SK-N-SH (cell line): ENCODE results near the gene FAM222A. TPM values are rescaled to one million over a fixed set of nuclear protein-coding genes. Genes with fewer than 3 reads are reported as not detected.

ENCODE experiments used
- CTCF ChIA-PET: fragments of 300-600, 350-600 bp; formaldehyde crosslinking; extraction: SDS; loops from one replicate; lab custom pipeline; 2021; lab: Yijun Ruan, JAX
- POLR2A ChIA-PET: fragments of 350-600 bp; sonication (Branson Sonifier 250); formaldehyde crosslinking; extraction: SDS; loops from one replicate; lab custom pipeline; 2020; ENCODE audit warnings: antibody characterized with exemption, inconsistent platforms; lab: Yijun Ruan, JAX
- DNase-seq: peaks from one replicate; pipeline ENCODE4 v3.0.0; 2012
- H2AFZ ChIP-seq: fragments of 200-600 bp; sonication (generic); 2 replicates; pipeline ENCODE4 v1.8.1; 2016; ENCODE audit warnings: antibody characterized with exemption, mild to moderate bottlenecking, low read depth
- H3F3A ChIP-seq: fragments of 200-600 bp; sonication (generic); replicated peaks from 2 replicates; pipeline ENCODE3; 2016; ENCODE audit warnings: antibody characterized with exemption, mild to moderate bottlenecking; ENCODE audit not compliant: insufficient read depth
- H3K27ac ChIP-seq, 2 experiments: fragments of 200-500 bp in 1 of 2; fragments of 200-600 bp in 1 of 2; sonication (Bioruptor generic) in 1 of 2; sonication (generic), shearing (Covaris generic) in 1 of 2; 2 replicates each; pipeline versions ENCODE4 v1.5.1 to v1.6.1; 2014 to 2016; ENCODE audit warnings: low read depth in 2 of 2, inconsistent platforms in 1 of 2, low read length in 1 of 2, mild to moderate bottlenecking in 1 of 2, mixed read lengths in 1 of 2
- H3K27me3 ChIP-seq: fragments of 200-600 bp; sonication (generic), shearing (Covaris generic); 2 replicates; pipeline ENCODE4 v1.6.1; 2016; ENCODE audit warnings: mixed run types; ENCODE audit not compliant: insufficient read depth
- H3K36me3 ChIP-seq, 2 experiments: fragments of 200-500 bp in 1 of 2; fragments of 200-600 bp in 1 of 2; sonication (Bioruptor generic) in 1 of 2; sonication (generic) in 1 of 2; replicated peaks in 1 of 2; 2 replicates each; pipeline versions ENCODE3 to v1.5.1; 2014 to 2016; ENCODE audit warnings: low read length in 1 of 2, mild to moderate bottlenecking in 1 of 2; ENCODE audit not compliant: insufficient read depth in 2 of 2, control insufficient read depth in 1 of 2
- H3K4me1 ChIP-seq, 2 experiments: fragments of 200-500 bp in 1 of 2; fragments of 200-600 bp in 1 of 2; sonication (Bioruptor generic) in 1 of 2; sonication (generic), shearing (Covaris generic) in 1 of 2; 2 replicates each; pipeline versions ENCODE4 v1.5.1 to v1.6.1; 2014 to 2016; ENCODE audit warnings: low read depth in 1 of 2, low read length in 1 of 2, mixed run types in 1 of 2; ENCODE audit not compliant: insufficient read depth in 2 of 2, control insufficient read depth in 1 of 2
- H3K4me2 ChIP-seq: fragments of 200-600 bp; sonication (generic), shearing (Covaris generic); 2 replicates; pipeline ENCODE4 v1.6.1; 2017; ENCODE audit warnings: mixed run types
- H3K4me3 ChIP-seq, 2 experiments: fragments of 200-500 bp in 1 of 2; fragments of 200-600 bp in 1 of 2; sonication (Bioruptor generic) in 1 of 2; sonication (generic), shearing (Covaris generic) in 1 of 2; 2 replicates each; pipeline versions ENCODE4 v1.5.1 to v1.8.1; 2014 to 2016; ENCODE audit warnings: low read depth in 2 of 2, inconsistent platforms in 1 of 2, low read length in 1 of 2, mild to moderate bottlenecking in 1 of 2, mixed read lengths in 1 of 2, moderate library complexity in 1 of 2
- H3K79me2 ChIP-seq: fragments of 200-600 bp; sonication (generic); 2 replicates; pipeline ENCODE4 v1.8.1; 2017; ENCODE audit warnings: mild to moderate bottlenecking; ENCODE audit not compliant: insufficient read depth
- H3K9ac ChIP-seq: fragments of 200-600 bp; sonication (generic); 2 replicates; pipeline ENCODE4 v1.6.1; 2017; ENCODE audit warnings: mixed run types
- H3K9me2 ChIP-seq: fragments of 200-600 bp; sonication (generic); 2 replicates; pipeline ENCODE4 v1.6.1; 2017; ENCODE audit warnings: mixed run types
- H3K9me3 ChIP-seq: fragments of 200-600 bp; sonication (generic); 2 replicates; pipeline ENCODE4 v1.6.1; 2017; ENCODE audit warnings: mixed run types, mild to moderate bottlenecking, moderate library complexity
- H4K20me1 ChIP-seq: fragments of 200-600 bp; sonication (generic); 2 replicates; pipeline ENCODE4 v1.6.1; 2017; ENCODE audit warnings: mild to moderate bottlenecking, mixed run types; ENCODE audit not compliant: insufficient read depth
- CHD2 ChIP-seq: fragments of 150-350 bp; IDR thresholded peaks from 2 replicates; pipeline ENCODE4 v1.6.1; 2018; ENCODE audit warnings: low read length; ENCODE audit not compliant: partially characterized antibody
- EP300 ChIP-seq, 2 experiments: IDR thresholded peaks; 2 replicates each; pipeline versions ENCODE4 v1.4.0 to v1.6.1; 2012; ENCODE audit warnings: borderline replicate concordance in 1 of 2, low read depth in 1 of 2, low read length in 1 of 2
- FOSL2 ChIP-seq: IDR thresholded peaks from 2 replicates; pipeline ENCODE4 v1.4.0; 2012; ENCODE audit warnings: low read depth, mild to moderate bottlenecking, moderate library complexity, borderline replicate concordance
- GABPA ChIP-seq: IDR thresholded peaks from 2 replicates; pipeline ENCODE4 v1.4.0; 2012; ENCODE audit warnings: low read depth, mild to moderate bottlenecking
- MXI1 ChIP-seq: IDR thresholded peaks from 2 replicates; pipeline ENCODE4 v1.6.1; 2012; ENCODE audit warnings: mild to moderate bottlenecking, low read depth, low read length, improper control_type of control experiment
- POLR2AphosphoS5 ChIP-seq: IDR thresholded peaks from 2 replicates; pipeline ENCODE4 v1.6.1; 2012; ENCODE audit warnings: low read depth, low read length
- RCOR1 ChIP-seq: fragments of 150-350 bp; IDR thresholded peaks from 2 replicates; pipeline ENCODE4 v1.6.1; 2017; ENCODE audit warnings: antibody characterized with exemption, low read length
- REST ChIP-seq: IDR thresholded peaks from 2 replicates; pipeline ENCODE4 v1.6.1; 2012; ENCODE audit warnings: mild to moderate bottlenecking, low read depth, low read length, moderate library complexity
- SIN3A ChIP-seq: IDR thresholded peaks from 2 replicates; pipeline ENCODE4 v1.6.1; 2012; ENCODE audit warnings: low read depth, mild to moderate bottlenecking, low read length, moderate library complexity, borderline replicate concordance
- TCF12 ChIP-seq: IDR thresholded peaks from 2 replicates; pipeline ENCODE4 v1.4.0; 2012
- WGBS: methylation state at CpG from one replicate; pipeline ENCODE4 v1.1.6; 2017; ENCODE audit warnings: low lambda C conversion rate; 5-methylcytosine and 5-hydroxymethylcytosine counted together
- polyA plus RNA-seq, 3 experiments: library from polyadenylated mRNA; depleted of rRNA; stranded (reverse); fragments of >200 nt; gene quantifications; 2 replicates each; pipeline ENCODE4 v1.2.3, GENCODE V29; 2012
- TF ChIP-seq, protein P1 (sequence below): fragments of 150-350 bp; IDR thresholded peaks from 2 replicates; pipeline ENCODE4 v1.6.1; 2017; ENCODE audit warnings: antibody characterized with exemption, low read length, low read depth, borderline replicate concordance

FAM222A gene
- polyA plus RNA-seq, 1 of the 3 experiments (the other 2 are of a cell fraction) = 1.6 TPM

DNA sequence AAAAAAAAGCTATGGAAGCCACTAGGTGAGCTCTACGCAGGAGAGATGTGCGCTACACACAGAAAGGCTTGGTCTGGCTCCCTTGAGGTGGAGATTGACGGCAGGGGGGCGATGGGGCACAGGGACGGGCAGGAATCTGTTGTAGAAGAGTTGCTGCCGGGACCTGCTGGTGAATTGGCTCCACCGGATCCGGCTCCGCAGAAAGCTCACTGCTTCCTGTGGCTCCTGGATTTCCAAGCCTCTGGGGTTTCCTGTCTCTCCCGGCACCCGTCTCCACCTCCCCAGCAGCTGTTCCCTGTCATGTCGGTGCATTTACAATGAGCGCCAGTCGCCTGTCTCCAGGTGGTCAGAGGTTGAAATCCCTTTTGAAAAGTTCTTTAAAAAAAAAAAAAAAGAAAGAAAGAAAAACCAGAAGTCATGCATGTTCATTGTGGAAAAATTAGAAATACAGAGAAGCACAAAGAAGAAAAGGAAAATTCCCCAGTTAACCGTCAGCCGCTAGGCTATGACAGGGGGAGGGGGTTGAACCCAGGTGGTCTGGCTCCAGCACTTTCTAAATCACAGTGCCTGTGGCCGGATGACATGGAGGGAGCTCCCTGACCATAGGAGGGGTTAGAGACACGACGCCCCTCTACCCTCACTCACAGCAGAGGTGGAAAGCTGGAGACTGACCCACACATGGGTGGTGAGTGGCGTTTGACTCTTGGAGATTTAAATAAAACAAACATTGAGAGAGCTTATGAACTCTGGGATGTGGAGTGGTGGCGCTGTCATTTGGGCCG is 20.8 kb downstream of the FAM222A start:
- no peak overlapping the region for H2AFZ ChIP-seq
- H3K9ac ChIP-seq = no peak overlapping the region
- no peak overlapping the region for H3K4me2 ChIP-seq
- POLR2A ChIA-PET = interaction anchor here (0.6 to 1.6 kb wide), 3 partner anchors 13 to 137 kb away, joined by 3 to 5 read pairs (median 3); no protein-coding TSS in a partner anchor
- no peaks in the 10 kb centered on the region for H3K27me3 ChIP-seq
- H3K79me2 ChIP-seq = no peaks in the 10 kb centered on the region
- no peaks in the 10 kb centered on the region for H3F3A ChIP-seq
- H3K4me1 ChIP-seq = peaks cover 0 to 86% of the 10 kb centered on the region in 2 experiments; a peak in 1 of 4 replicates
- CTCF ChIA-PET = interaction anchor here (0.8 to 1.8 kb wide), 8 partner anchors 9 to 215 kb away, joined by 3 to 8 read pairs (median 4); no protein-coding TSS in a partner anchor
- no peak overlapping the region for H3K4me3 ChIP-seq
- H4K20me1 ChIP-seq = 0 out of 2 replicates have a peak, but pooled peaks cover 5% of the 10 kb centered on the region
- no peaks in the 10 kb centered on the region for H3K9me3 ChIP-seq
- peak overlapping the region in 1 of 2 experiments; percentile 62; a peak in 2 of 4 replicates for H3K27ac ChIP-seq
- DNase-seq = peak; percentile 62
- no peak for TF ChIP-seq RCOR1
- TF ChIP-seq MXI1 = peak; percentile 54; the same call in 1 of the 2 replicates
- peak in 1 of 2 experiments; percentile 34; a peak in 1 of 4 replicates for TF ChIP-seq EP300 (IDR thresholded peaks at IDR 0.05; ENCODE audit: borderline replicate concordance in 1 of 2, low read depth in 1 of 2, low read length in 1 of 2)
- no peak for TF ChIP-seq POLR2AphosphoS5
- TF ChIP-seq GABPA = no peak
- TF ChIP-seq TCF12 = no peak
- no peaks in the 10 kb centered on the region for H3K36me3 ChIP-seq
- 60% methylated on average over 17 of the region's 22 CpGs for WGBS
- no peaks in the 10 kb centered on the region for H3K9me2 ChIP-seq

DNA sequence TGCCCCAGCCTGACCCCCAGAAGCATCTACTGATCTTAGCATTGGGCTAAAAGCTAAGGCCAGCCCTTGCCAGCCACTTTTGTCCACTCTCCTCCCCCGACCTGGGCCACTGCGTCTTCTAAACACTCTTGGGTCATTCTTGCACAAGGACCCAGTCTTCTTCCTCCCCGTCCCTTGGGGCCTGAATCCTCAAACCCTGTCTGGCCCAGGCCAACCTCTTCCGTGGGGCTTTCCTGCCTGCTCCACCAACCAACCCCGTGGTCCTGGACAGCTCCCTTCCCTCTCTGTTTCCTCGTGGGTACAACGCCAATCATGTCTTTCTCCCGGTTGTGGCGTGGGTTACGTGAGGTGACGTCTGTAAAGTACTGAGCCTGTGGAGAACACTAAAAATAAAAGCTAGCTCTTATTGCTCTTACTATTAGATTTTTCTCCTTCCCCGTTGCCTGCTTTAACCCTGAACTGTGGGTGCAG is 21.5 kb downstream of the FAM222A start:
- CTCF ChIA-PET = interaction anchor here (0.8 to 1.8 kb wide), 8 partner anchors 12 to 216 kb away, joined by 3 to 8 read pairs (median 4); no protein-coding TSS in a partner anchor
- DNase-seq = peak; percentile 13
- Histone ChIP-seq H3K4me1 (peaks cover 0 to 86% of the 10 kb centered on the region in 2 experiments; a peak in 1 of 4 replicates), H3K9ac (no peak overlapping the region), H3K9me3 (no peaks in the 10 kb centered on the region), H3K79me2 (no peaks in the 10 kb centered on the region), H3K4me3 (no peak overlapping the region), H3K9me2 (no peaks in the 10 kb centered on the region), H3F3A (no peaks in the 10 kb centered on the region), H3K27me3 (no peaks in the 10 kb centered on the region), H3K36me3 (no peaks in the 10 kb centered on the region), H4K20me1 (0 out of 2 replicates have a peak, but pooled peaks cover 5% of the 10 kb centered on the region), H3K27ac (peak overlapping the region in 1 of 2 experiments; percentile 66; a peak in 2 of 4 replicates), H3K4me2 (no peak overlapping the region), H2AFZ (no peak overlapping the region)
- POLR2A ChIA-PET = interaction anchor here (1.0 to 1.6 kb wide), 2 partner anchors 14 to 21 kb away, joined by 3 to 5 read pairs; no protein-coding TSS in a partner anchor
- 65% methylated on average over 12 of the region's 12 CpGs for whole genome bisulfite sequencing
- no peak for TF ChIP-seq FOSL2
- TF ChIP-seq CHD2 = no peak
- no peak for TF ChIP-seq SIN3A
- TF ChIP-seq REST = peak; percentile 56; the same call in 1 of the 2 replicates
- TF ChIP-seq, protein P1, sequence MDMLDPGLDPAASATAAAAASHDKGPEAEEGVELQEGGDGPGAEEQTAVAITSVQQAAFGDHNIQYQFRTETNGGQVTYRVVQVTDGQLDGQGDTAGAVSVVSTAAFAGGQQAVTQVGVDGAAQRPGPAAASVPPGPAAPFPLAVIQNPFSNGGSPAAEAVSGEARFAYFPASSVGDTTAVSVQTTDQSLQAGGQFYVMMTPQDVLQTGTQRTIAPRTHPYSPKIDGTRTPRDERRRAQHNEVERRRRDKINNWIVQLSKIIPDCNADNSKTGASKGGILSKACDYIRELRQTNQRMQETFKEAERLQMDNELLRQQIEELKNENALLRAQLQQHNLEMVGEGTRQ = no peak
